Endodermal cell (in vitro differentiated cells): ENCODE measurements around the gene BDKRB1. TPM values are rescaled to one million over a fixed set of nuclear protein-coding genes. Genes with fewer than 3 reads are reported as not detected.

Source experiments
- DNase-seq: peaks from one replicate; pipeline ENCODE4 v3.0.0-alpha.2; 2017
- H3K27ac ChIP-seq: 2 replicates; pipeline ENCODE4 v1.5.1; 2013; ENCODE audit warnings: mild to moderate bottlenecking, low read depth, low read length, moderate library complexity
- H3K27me3 ChIP-seq: 2 replicates; pipeline ENCODE4 v1.6.1; 2013; ENCODE audit warnings: mild to moderate bottlenecking, low read length, moderate library complexity; ENCODE audit not compliant: insufficient read depth, control insufficient read depth, poor library complexity, severe bottlenecking
- H3K36me3 ChIP-seq: 2 replicates; pipeline ENCODE4 v1.7.0; 2013; ENCODE audit warnings: mild to moderate bottlenecking, low read length, moderate library complexity; ENCODE audit not compliant: control insufficient read depth, insufficient read depth
- H3K4me1 ChIP-seq: one replicate; pipeline ENCODE4 v1.7.0; 2013; ENCODE audit warnings: low read length; ENCODE audit not compliant: control insufficient read depth, insufficient read depth
- H3K4me3 ChIP-seq: 2 replicates; pipeline ENCODE4 v1.5.1; 2013; ENCODE audit warnings: mild to moderate bottlenecking, low read length, moderate library complexity
- H3K9ac ChIP-seq: 2 replicates; pipeline ENCODE4 v1.6.1; 2013; ENCODE audit warnings: mild to moderate bottlenecking, low read length, moderate library complexity; ENCODE audit not compliant: poor library complexity, severe bottlenecking; ENCODE audit errors: extremely low read depth
- H3K9me3 ChIP-seq: 2 replicates; pipeline ENCODE4 v1.6.1; 2013; ENCODE audit warnings: mild to moderate bottlenecking, low read length, moderate library complexity; ENCODE audit not compliant: control insufficient read depth
- H3K27ac Mint-ChIP-seq: 2 replicates; pipeline ENCODE4 v1.8.0; 2020; ENCODE audit warnings: mixed read lengths
- H3K27me3 Mint-ChIP-seq: 2 replicates; pipeline ENCODE4 v1.8.0; 2021; ENCODE audit warnings: mild to moderate bottlenecking, mixed read lengths; ENCODE audit not compliant: insufficient read depth
- H3K36me3 Mint-ChIP-seq: 2 replicates; pipeline ENCODE4 v1.8.0; 2020; ENCODE audit warnings: low read depth, mixed read lengths
- H3K4me1 Mint-ChIP-seq: 2 replicates; pipeline ENCODE4 v1.8.0; 2020; ENCODE audit warnings: mixed read lengths
- H3K4me3 Mint-ChIP-seq: 2 replicates; pipeline ENCODE4 v1.8.0; 2020; ENCODE audit warnings: mild to moderate bottlenecking, moderate library complexity, mixed read lengths
- H3K9me3 Mint-ChIP-seq: 2 replicates; pipeline ENCODE4 v1.8.0; 2020; ENCODE audit warnings: mild to moderate bottlenecking, mixed read lengths
- WGBS, 2 experiments: methylation state at CpG; one replicate each; pipeline versions ENCODE4 v1.1.5 to v1.1.7; 2013; ENCODE audit warnings: missing lambda C conversion rate in 2 of 2, mixed read lengths in 1 of 2; ENCODE audit not compliant: insufficient coverage in 1 of 2, insufficient read length in 1 of 2; 5-methylcytosine and 5-hydroxymethylcytosine counted together
- total RNA-seq, 2 donors: library from RNA; stranded (reverse); fragmentation: NEBNext Ultra II Directional in 1 of 2; extraction: Animal tissue kit (Norgen Biotek cat#: 25700) in 1 of 2; gene quantifications; 2 replicates in 1 of 2; 3 replicates in 1 of 2; pipeline ENCODE4 v1.2.1, GENCODE V29; 2021
- TF ChIP-seq, protein P1 (sequence below): fragments of 200-600 bp; sonication (generic); conservative IDR thresholded peaks from 2 replicates; pipeline ENCODE4 v1.5.0; 2021; ENCODE audit warnings: antibody characterized with exemption, mild to moderate bottlenecking

Gene BDKRB1
- total RNA-seq, 2 donors from 2014 or later: 0.24 TPM; not detected in 1

DNA sequence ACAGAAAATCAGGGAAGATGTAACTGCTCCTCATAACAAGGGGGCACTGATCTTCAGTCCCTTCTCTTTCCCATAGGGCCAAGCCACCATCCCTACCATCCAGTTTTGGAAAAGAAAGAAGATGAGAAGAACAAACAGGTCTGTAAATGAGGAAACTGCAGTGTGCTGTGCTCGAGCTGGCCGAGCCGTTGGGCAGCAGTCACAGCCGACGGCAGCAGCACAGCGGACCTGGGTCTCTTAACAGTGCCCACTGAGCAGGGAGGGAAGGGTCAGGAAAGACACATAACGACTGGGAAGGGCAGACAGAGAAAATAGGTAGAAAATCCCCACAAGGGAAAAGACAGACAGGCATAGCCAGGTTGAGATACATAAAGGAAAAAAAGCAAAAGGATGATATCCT is 38.2 kb downstream of the BDKRB1 start:
- no peaks in the 10 kb centered on the region for H3K9me3 Mint-ChIP-seq
- Histone ChIP-seq H3K4me1 (no peaks in the 10 kb centered on the region), H3K27ac (no peak overlapping the region), H3K9me3 (no peaks in the 10 kb centered on the region), H3K9ac (no peak overlapping the region), H3K4me3 (no peak overlapping the region), H3K27me3 (no peaks in the 10 kb centered on the region), H3K36me3 (peaks cover 27% of the 10 kb centered on the region)
- no peaks in the 10 kb centered on the region for H3K27me3 Mint-ChIP-seq
- no peak overlapping the region for H3K4me3 Mint-ChIP-seq
- no peak for DNase-seq
- no peaks in the 10 kb centered on the region for H3K4me1 Mint-ChIP-seq
- 80 to 89% methylated on average over 7 of the region's 7 CpGs for WGBS, 2 experiments
- peaks cover 9% of the 10 kb centered on the region for H3K36me3 Mint-ChIP-seq
- H3K27ac Mint-ChIP-seq: no peak overlapping the region
- TF ChIP-seq, protein P1, sequence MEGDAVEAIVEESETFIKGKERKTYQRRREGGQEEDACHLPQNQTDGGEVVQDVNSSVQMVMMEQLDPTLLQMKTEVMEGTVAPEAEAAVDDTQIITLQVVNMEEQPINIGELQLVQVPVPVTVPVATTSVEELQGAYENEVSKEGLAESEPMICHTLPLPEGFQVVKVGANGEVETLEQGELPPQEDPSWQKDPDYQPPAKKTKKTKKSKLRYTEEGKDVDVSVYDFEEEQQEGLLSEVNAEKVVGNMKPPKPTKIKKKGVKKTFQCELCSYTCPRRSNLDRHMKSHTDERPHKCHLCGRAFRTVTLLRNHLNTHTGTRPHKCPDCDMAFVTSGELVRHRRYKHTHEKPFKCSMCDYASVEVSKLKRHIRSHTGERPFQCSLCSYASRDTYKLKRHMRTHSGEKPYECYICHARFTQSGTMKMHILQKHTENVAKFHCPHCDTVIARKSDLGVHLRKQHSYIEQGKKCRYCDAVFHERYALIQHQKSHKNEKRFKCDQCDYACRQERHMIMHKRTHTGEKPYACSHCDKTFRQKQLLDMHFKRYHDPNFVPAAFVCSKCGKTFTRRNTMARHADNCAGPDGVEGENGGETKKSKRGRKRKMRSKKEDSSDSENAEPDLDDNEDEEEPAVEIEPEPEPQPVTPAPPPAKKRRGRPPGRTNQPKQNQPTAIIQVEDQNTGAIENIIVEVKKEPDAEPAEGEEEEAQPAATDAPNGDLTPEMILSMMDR: no peak

DNA sequence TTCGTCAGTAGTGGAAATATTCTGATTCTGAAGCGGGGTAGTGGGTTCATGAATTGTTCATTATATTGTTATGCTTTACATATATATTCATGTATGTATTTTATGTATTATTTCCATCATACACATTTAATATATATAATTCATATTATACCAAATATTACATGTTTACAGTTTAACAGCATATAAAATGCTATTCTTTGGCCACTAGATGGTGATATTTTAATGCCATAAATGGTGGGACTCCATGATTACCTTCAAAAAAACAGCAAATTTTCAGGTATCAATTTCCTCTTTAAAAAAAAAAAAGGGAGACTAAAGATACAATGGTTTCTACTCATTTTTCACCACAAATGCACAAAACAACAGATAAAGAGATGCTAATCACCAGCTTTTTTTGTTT is 41.0 kb downstream of the BDKRB1 start:
- Mint-ChIP-seq H3K36me3 (peaks cover 6% of the 10 kb centered on the region), H3K4me1 (no peaks in the 10 kb centered on the region), H3K4me3 (no peak overlapping the region), H3K9me3 (no peaks in the 10 kb centered on the region), H3K27me3 (no peaks in the 10 kb centered on the region), H3K27ac (no peak overlapping the region)
- Histone ChIP-seq H3K4me3 (no peak overlapping the region), H3K9me3 (no peaks in the 10 kb centered on the region), H3K9ac (no peak overlapping the region), H3K27ac (no peak overlapping the region), H3K4me1 (no peaks in the 10 kb centered on the region), H3K36me3 (peaks cover 7% of the 10 kb centered on the region), H3K27me3 (no peaks in the 10 kb centered on the region)
- no peak for DNase-seq
- TF ChIP-seq, protein P1: peak; percentile 76
- WGBS, 2 experiments: 100% methylated on average over 1 of the region's 2 CpGs; no CpG with 5 or more reads in 1 of the 2 experiments

DNA sequence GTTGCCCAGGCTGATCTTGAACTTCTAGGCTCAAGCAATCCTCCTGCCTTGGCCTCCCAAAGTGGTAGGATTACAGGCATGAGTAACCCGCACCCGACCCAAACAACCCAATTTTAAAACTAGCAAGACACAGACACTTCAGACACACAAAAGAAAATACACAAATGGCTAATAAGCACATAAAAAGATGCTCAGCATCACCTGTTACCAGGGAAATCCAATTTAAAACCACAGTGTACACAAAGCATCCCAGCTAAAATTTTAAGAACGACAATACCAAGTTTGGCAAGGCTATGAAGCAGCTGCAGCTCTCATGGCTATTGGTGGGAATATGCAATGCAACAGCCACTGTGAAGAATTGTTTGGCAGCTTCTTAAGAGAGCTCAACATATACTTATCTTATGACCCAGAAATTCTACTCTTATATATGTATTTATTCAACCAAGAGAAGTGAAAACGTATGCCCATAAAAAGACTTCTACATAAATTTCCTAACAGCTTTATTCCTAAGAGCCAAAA is 42.0 kb downstream of the BDKRB1 start:
- DNase-seq: no peak
- TF ChIP-seq, protein P1: no peak
- H3K9ac ChIP-seq: no peak overlapping the region

More for the DNA sequence above, 42.0 kb downstream of the BDKRB1 start:
- Mint-ChIP-seq H3K4me1 (no peaks in the 10 kb centered on the region), H3K27ac (no peak overlapping the region), H3K27me3 (no peaks in the 10 kb centered on the region), H3K4me3 (no peak overlapping the region), H3K9me3 (no peaks in the 10 kb centered on the region), H3K36me3 (peaks cover 6% of the 10 kb centered on the region)
- H3K4me1 ChIP-seq: no peaks in the 10 kb centered on the region
- WGBS, 2 experiments: 91 to 100% methylated on average over 1 to 4 of the region's 4 CpGs
- H3K36me3 ChIP-seq: peaks cover 14% of the 10 kb centered on the region
- no peaks in the 10 kb centered on the region for H3K27me3 ChIP-seq
- H3K4me3 ChIP-seq: no peak overlapping the region
- H3K9me3 ChIP-seq: no peaks in the 10 kb centered on the region
- H3K27ac ChIP-seq: no peak overlapping the region
